KOPT-K1 (cell line): ENCODE measurements around the gene DAGLB.
"Not testable (repeated sequence)": the region's sequence is repeated elsewhere in the genome, so short reads cannot be mapped to it uniquely, and the experiment has no call there.

ENCODE experiments used
- H3K27ac ChIP-seq: fragments of 200-600 bp; sonication (generic); 2 replicates; pipeline ENCODE4 v1.5.1; 2016; ENCODE audit warnings: antibody characterized with exemption, mild to moderate bottlenecking, low read depth, low read length; ENCODE audit not compliant: poor library complexity, severe bottlenecking
- H3K36me3 ChIP-seq: fragments of 200-600 bp; sonication (generic); 2 replicates; pipeline ENCODE4 v1.5.1; 2017; ENCODE audit warnings: antibody characterized with exemption, mild to moderate bottlenecking, low read length, moderate library complexity; ENCODE audit not compliant: insufficient read depth
- H3K9me3 ChIP-seq: fragments of 200-600 bp; sonication (generic); 2 replicates; pipeline ENCODE4 v1.5.1; 2017; ENCODE audit warnings: antibody characterized with exemption, low read length, mild to moderate bottlenecking; ENCODE audit not compliant: insufficient read depth, poor library complexity, severe bottlenecking

DAGLB gene

DNA sequence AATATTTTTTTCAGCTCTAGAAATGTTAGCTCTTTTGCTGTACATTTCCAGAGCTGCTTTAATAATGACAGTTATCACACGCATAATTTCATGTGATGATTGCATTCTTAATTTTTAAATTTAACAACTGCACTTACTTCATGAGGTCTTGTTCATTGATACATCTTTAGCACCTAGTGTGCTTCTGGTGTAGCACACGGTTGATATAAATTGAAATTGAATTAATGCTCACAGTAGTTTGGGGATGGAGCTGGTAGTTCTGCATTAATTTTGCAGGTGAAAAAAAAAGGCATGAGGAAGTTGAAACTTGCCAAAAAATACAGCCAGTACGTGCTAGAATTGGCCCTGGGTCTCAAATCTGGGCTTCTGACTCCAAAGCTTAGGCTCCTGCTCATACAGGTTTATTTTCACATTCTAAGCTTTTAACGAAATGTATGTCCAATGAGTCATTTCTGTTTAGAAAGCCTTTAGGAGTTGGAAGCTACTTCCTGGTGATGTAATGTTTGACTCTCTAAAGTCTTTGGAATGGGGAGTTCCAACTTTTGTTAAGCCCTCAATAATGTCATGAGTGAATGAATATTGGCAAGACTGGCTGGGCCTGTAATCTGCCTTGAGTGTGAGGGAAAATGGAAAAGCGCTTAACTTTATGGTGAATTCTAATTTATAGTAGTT is 62.5 kb downstream of the DAGLB start:
- no peak overlapping the region for H3K27ac ChIP-seq
- H3K9me3 ChIP-seq = no peaks in the 10 kb centered on the region
- H3K36me3 ChIP-seq = peaks cover 56% of the 10 kb centered on the region

- peaks cover 55% of the 10 kb centered on the region for H3K36me3 ChIP-seq
- H3K27ac ChIP-seq = no peak overlapping the region
- no peaks in the 10 kb centered on the region for H3K9me3 ChIP-seq
Measured at GRCh38 chr7:6384327-6384726, 63.4 kb downstream of the DAGLB start.

DNA sequence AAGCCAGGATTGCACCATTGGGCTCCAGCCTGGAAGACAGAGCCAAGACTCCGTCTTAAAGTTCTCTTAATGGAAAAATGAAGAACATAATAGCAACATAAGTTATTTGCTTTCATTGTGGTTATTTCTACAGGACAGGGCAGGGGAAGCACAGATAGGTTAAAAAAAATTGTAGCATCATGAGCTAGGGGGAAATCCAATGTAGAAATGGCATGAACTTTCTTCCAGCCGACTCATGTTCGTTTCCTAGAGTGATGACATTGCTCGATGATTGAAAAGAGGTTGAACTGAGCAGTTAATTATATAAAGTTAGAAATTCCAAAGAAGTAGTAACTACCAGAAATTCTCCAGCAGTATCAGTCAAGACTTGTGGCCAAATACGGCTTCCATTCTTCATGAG is 64.9 kb downstream of the DAGLB start:
- Histone ChIP-seq H3K27ac (no peak overlapping the region), H3K9me3 (no peaks in the 10 kb centered on the region), H3K36me3 (peaks cover 57% of the 10 kb centered on the region)

- not testable (repeated sequence) for H3K27ac ChIP-seq, H3K9me3 ChIP-seq
- H3K36me3 ChIP-seq = peaks cover 56% of the 10 kb centered on the region
Measured at GRCh38 chr7:6381846-6382245, 65.9 kb downstream of the DAGLB start.

DNA sequence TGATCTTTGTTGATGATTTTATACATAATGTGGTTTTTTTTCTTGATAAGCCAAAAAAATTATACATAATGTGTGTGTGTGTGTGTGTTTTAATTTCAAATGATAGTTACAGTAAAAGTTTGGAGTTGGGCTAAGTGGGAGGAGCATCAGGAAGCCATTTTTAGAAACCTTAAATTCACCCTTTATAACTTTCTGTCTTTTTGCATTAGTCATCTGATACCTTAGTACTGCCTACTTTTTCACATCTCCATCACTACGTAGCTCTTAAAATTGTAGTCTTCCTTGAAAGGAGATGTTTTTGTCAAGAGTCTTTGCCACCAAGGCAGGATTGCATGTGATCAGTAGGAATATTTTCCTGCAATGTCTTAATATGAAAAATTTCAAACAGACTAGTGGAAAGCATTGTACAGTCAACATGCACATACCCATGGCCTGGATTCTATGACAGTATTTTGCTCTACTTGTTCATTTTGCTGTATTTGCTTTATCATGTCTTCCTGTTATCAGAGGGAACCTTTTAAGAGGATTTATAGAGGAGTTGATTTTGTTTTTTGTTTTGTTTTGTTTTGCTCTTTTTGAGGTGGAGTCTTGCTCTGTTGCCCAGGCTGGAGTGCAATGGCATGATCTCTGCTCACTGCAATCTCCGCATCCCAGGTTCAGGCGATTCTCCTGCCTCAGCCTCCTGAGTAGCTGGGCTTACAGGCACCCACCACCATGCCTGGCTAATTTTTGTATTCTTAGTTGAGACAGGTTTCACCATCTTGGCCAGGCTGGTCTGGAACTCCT is 67.3 kb downstream of the DAGLB start:
- Histone ChIP-seq H3K36me3 (peaks cover 56% of the 10 kb centered on the region), H3K27ac (no peak overlapping the region), H3K9me3 (no peaks in the 10 kb centered on the region)

GRCh38 chr7:6379886-6380285 is 67.9 kb downstream of the DAGLB start:
- no peak overlapping the region for H3K27ac ChIP-seq
- H3K36me3 ChIP-seq = peaks cover 56% of the 10 kb centered on the region

GRCh38 chr7:6378556-6378955 is 69.2 kb downstream of the DAGLB start:
- H3K27ac ChIP-seq, H3K9me3 ChIP-seq: not testable (repeated sequence)
- H3K36me3 ChIP-seq = peaks cover 49% of the 10 kb centered on the region

More at GRCh38 chr7:6379886-6380285, 67.9 kb downstream of the DAGLB start:
- no peaks in the 10 kb centered on the region for H3K9me3 ChIP-seq

DNA sequence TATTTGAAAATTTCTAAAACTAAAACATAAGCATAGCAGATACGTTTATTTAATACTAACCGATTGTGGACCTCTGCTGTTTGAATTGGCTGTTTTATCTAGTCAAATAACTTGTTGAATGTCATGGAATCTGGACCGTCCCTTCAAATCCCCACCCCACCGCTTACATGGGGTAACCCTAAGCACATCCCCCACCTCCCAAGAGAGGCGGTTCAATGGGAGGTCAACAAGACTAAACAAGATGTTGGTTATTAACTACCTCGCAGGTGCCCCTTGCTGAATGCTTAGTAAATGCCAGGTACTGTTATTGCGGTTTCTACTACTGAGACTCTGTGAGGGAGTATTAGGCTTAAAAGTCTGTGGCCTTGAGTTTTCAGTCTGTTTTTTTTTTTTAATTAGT is 70.9 kb downstream of the DAGLB start:
- Histone ChIP-seq H3K36me3 (peaks cover 42% of the 10 kb centered on the region), H3K27ac (no peak overlapping the region), H3K9me3 (no peaks in the 10 kb centered on the region)

DNA sequence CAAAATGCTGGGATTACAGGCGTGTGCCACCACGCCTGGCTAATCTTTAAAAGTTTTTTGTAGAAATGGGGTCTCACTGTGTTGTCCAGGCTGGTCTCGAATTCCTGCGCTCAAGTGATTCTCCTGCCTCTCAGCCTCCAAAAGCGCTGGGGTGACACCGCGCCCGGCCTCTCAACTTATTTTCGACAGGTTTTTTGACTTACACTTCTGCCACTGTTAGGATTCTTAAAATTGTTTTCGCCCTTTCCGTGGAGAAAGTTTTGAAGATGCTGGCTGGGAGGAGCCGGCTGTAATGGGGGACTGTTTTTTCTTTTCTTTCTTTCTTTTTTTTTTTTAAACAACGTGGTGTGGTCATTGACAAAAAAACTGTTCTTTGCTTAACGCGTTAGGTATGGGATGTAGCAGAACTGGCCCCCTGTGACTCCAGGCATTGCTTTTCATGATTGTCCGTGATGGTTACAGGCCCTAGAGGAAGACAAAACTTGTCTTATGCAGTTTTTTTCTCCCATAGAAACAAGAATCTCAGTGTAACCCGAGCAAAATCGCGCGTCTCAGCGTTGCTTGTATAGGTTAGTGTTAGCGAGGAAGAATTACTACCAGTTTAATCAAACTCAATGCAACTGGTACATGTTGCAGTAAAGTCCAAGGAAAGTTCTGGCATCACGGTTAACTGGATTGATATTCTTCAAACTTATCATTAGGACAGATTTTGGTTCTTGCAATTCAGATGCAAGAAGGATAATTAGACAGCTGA is 72.2 kb downstream of the DAGLB start:
- no peaks in the 10 kb centered on the region for H3K9me3 ChIP-seq
- H3K27ac ChIP-seq = peak overlapping the region; percentile 66
- peaks cover 33% of the 10 kb centered on the region for H3K36me3 ChIP-seq

- no peak overlapping the region for H3K27ac ChIP-seq
Measured at GRCh38 chr7:6367701-6368211, 80.0 kb downstream of the DAGLB start.

DNA sequence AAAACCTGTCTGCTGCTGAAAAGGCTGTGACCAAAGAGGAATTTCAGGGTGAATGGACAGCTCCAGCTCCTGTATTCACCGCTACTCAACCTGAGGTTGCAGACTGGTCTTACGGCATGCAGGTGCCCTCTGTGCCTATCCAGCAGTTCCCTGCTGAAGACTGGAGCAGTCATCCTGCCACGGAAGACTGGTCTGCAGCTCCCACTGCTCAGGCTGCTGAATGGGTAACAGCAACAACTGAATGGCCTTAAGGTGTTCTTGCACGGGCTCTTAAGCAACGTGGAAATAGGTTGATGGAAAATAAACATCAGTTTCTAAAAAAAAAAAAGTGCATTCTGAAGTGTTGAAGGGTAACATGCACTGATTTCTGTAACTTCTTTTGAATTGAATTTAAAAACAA is 82.3 kb downstream of the DAGLB start:
- H3K36me3 ChIP-seq = no peaks in the 10 kb centered on the region
- H3K27ac ChIP-seq = no peak overlapping the region
- H3K9me3 ChIP-seq = no peaks in the 10 kb centered on the region

More at GRCh38 chr7:6367701-6368211, 80.0 kb downstream of the DAGLB start:
- Histone ChIP-seq H3K36me3 (no peaks in the 10 kb centered on the region), H3K9me3 (no peaks in the 10 kb centered on the region)

DNA sequence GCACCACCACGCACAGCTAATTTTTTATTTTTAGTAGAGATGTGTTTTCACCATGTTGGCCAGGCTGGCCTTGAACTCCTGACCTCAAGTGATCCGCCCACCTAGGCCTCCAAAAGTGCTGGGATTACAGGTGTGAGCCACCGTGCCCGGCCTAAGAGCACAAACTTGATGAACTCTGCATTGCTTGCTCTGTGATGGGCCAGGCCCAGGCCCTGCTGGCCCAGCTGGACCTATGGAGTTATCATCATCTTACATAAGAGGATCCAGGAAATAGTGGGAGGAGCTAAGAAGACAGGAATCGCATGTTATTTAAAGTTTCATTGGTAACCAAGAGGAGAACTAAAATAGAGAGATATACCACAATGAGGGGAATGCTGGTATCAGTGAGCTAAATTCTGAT is 86.9 kb downstream of the DAGLB start:
- Histone ChIP-seq H3K36me3 (no peaks in the 10 kb centered on the region), H3K27ac (no peak overlapping the region), H3K9me3 (no peaks in the 10 kb centered on the region)

- no peaks in the 10 kb centered on the region for H3K36me3 ChIP-seq
- H3K9me3 ChIP-seq = no peaks in the 10 kb centered on the region
- no peak overlapping the region for H3K27ac ChIP-seq
Measured at GRCh38 chr7:6359734-6360133, 88.0 kb downstream of the DAGLB start.
